Trophoblast cell (in vitro differentiated cells and primary cell): ENCODE results near the gene FAM83D.

Experiments used
- DNase-seq, 2 donors: peaks; one replicate each; pipeline ENCODE4 v3.0.0-alpha.2; 2016
- H2AFZ ChIP-seq: 2 replicates; pipeline ENCODE4 v1.6.1; 2013; ENCODE audit warnings: low read length, moderate library complexity, mild to moderate bottlenecking; ENCODE audit not compliant: insufficient read depth, poor library complexity
- H2AK5ac ChIP-seq: 2 replicates; pipeline ENCODE4 v1.6.1; 2013; ENCODE audit warnings: mild to moderate bottlenecking, low read length
- H2BK120ac ChIP-seq: 2 replicates; pipeline ENCODE4 v1.6.1; 2013; ENCODE audit warnings: low read length, mild to moderate bottlenecking, moderate library complexity; ENCODE audit not compliant: insufficient read depth, poor library complexity
- H2BK12ac ChIP-seq: 2 replicates; pipeline ENCODE4 v1.6.1; 2013; ENCODE audit warnings: mild to moderate bottlenecking, low read length, moderate library complexity
- H2BK5ac ChIP-seq: 2 replicates; pipeline ENCODE4 v1.6.1; 2013; ENCODE audit warnings: low read length, low read depth, moderate library complexity, mild to moderate bottlenecking; ENCODE audit not compliant: poor library complexity
- H3K14ac ChIP-seq: 2 replicates; pipeline ENCODE4 v1.6.1; 2013; ENCODE audit warnings: mild to moderate bottlenecking, low read length
- H3K18ac ChIP-seq: 2 replicates; pipeline ENCODE4 v1.6.1; 2013; ENCODE audit warnings: mild to moderate bottlenecking, low read length
- H3K23ac ChIP-seq: 2 replicates; pipeline ENCODE4 v1.6.1; 2013; ENCODE audit warnings: low read length
- H3K27ac ChIP-seq: 2 replicates; pipeline ENCODE4 v1.5.1; 2013; ENCODE audit warnings: low read depth, mild to moderate bottlenecking, inconsistent platforms, low read length, moderate library complexity
- H3K27me3 ChIP-seq: 2 replicates; pipeline ENCODE4 v1.6.1; 2013; ENCODE audit warnings: inconsistent platforms, mild to moderate bottlenecking, low read length, moderate library complexity; ENCODE audit not compliant: insufficient read depth
- H3K36me3 ChIP-seq, 2 experiments: 1 replicate in 1 of 2; 2 replicates in 1 of 2; pipeline ENCODE4 v1.6.1; 2013; ENCODE audit warnings: low read length in 2 of 2, mild to moderate bottlenecking in 2 of 2, moderate library complexity in 1 of 2; ENCODE audit not compliant: insufficient read depth in 2 of 2, control insufficient read depth in 1 of 2
- H3K4ac ChIP-seq: 2 replicates; pipeline ENCODE4 v1.6.1; 2013; ENCODE audit warnings: low read depth, mild to moderate bottlenecking, low read length, moderate library complexity
- H3K4me1 ChIP-seq, 2 experiments: 1 replicate in 1 of 2; 2 replicates in 1 of 2; pipeline ENCODE4 v1.6.1; 2013; ENCODE audit warnings: low read length in 2 of 2, mild to moderate bottlenecking in 2 of 2, moderate library complexity in 1 of 2; ENCODE audit not compliant: insufficient read depth in 2 of 2, control insufficient read depth in 1 of 2
- H3K4me2 ChIP-seq: 2 replicates; pipeline ENCODE4 v1.6.1; 2013; ENCODE audit warnings: inconsistent platforms, mild to moderate bottlenecking, low read length, moderate library complexity
- H3K4me3 ChIP-seq: 2 replicates; pipeline ENCODE4 v1.5.1; 2013; ENCODE audit warnings: mild to moderate bottlenecking, low read depth, low read length, inconsistent platforms
- H3K79me1 ChIP-seq: one replicate; pipeline ENCODE4 v1.6.1; 2013; ENCODE audit warnings: low read length
- H3K79me2 ChIP-seq: 2 replicates; pipeline ENCODE4 v1.6.1; 2013; ENCODE audit warnings: low read length, mild to moderate bottlenecking; ENCODE audit not compliant: control insufficient read depth, insufficient read depth, poor library complexity
- H3K9ac ChIP-seq: 2 replicates; pipeline ENCODE4 v1.6.1; 2013; ENCODE audit warnings: mild to moderate bottlenecking, low read length
- H3K9me3 ChIP-seq: 2 replicates; pipeline ENCODE4 v1.6.1; 2013; ENCODE audit warnings: low read depth, mild to moderate bottlenecking, control low read depth, inconsistent platforms, low read length; ENCODE audit not compliant: insufficient read depth
- H4K12ac ChIP-seq: 2 replicates; pipeline ENCODE4 v1.6.1; 2013; ENCODE audit warnings: low read depth, mild to moderate bottlenecking, low read length, moderate library complexity
- H4K8ac ChIP-seq: 2 replicates; pipeline ENCODE4 v1.6.1; 2013; ENCODE audit warnings: low read depth, mild to moderate bottlenecking, low read length, moderate library complexity
- H4K91ac ChIP-seq: one replicate; pipeline ENCODE4 v1.6.1; 2013; ENCODE audit warnings: low read depth, mild to moderate bottlenecking, low read length, moderate library complexity
- WGBS: extraction: QIAGEN DNeasy Blood & Tissue Kit; methylation state at CpG from one replicate; pipeline ENCODE4 v1.1.7; 2013; ENCODE audit warnings: missing lambda C conversion rate; ENCODE audit not compliant: insufficient read length, insufficient coverage; ENCODE audit errors: extremely low coverage; 5-methylcytosine and 5-hydroxymethylcytosine counted together

Gene FAM83D

GRCh38 chr20:38919683-38920082 is 6.5 kb upstream of the FAM83D start:
- WGBS: no CpG with 5 or more reads among the region's 7 CpGs
- no peak overlapping the region for H4K12ac ChIP-seq
- no peak overlapping the region for H3K18ac ChIP-seq
- no peak overlapping the region for H3K14ac ChIP-seq
- no peak overlapping the region for H3K4me3 ChIP-seq
- H2BK12ac ChIP-seq: no peak overlapping the region
- no peaks in the 10 kb centered on the region for H3K79me2 ChIP-seq
- H3K27me3 ChIP-seq: no peaks in the 10 kb centered on the region
- no peak overlapping the region for H3K4me2 ChIP-seq
- no peak for DNase-seq
- no peak overlapping the region for H3K4ac ChIP-seq
- H3K9me3 ChIP-seq: no peaks in the 10 kb centered on the region
- H3K27ac ChIP-seq: no peak overlapping the region
- no peaks in the 10 kb centered on the region for H3K36me3 ChIP-seq
- no peak overlapping the region for H2AK5ac ChIP-seq
- no peak overlapping the region for H4K91ac ChIP-seq
- no peaks in the 10 kb centered on the region for H3K79me1 ChIP-seq
- H4K8ac ChIP-seq: no peak overlapping the region
- H2BK5ac ChIP-seq: no peak overlapping the region
- no peak overlapping the region for H3K9ac ChIP-seq
- H2AFZ ChIP-seq: no peak overlapping the region
- no peak overlapping the region for H3K23ac ChIP-seq
- no peaks in the 10 kb centered on the region for H3K4me1 ChIP-seq
- H2BK120ac ChIP-seq: no peak overlapping the region

- no peak overlapping the region for H4K12ac ChIP-seq
Measured at GRCh38 chr20:38920411-38920810, 5.8 kb upstream of the FAM83D start.

GRCh38 chr20:38920851-38921250 is 5.4 kb upstream of the FAM83D start:
- peak; percentile 75 to 87 for DNase-seq
- no peak overlapping the region for H2AFZ ChIP-seq
- H3K4ac ChIP-seq: no peak overlapping the region
- no peak overlapping the region for H4K12ac ChIP-seq
- no CpG with 5 or more reads among the region's 9 CpGs for WGBS
- no peak overlapping the region for H3K9ac ChIP-seq
- no peak overlapping the region for H4K8ac ChIP-seq
- H3K18ac ChIP-seq: no peak overlapping the region
- no peaks in the 10 kb centered on the region for H3K9me3 ChIP-seq
- no peaks in the 10 kb centered on the region for H3K79me1 ChIP-seq
- H3K14ac ChIP-seq: no peak overlapping the region
- H3K79me2 ChIP-seq: no peaks in the 10 kb centered on the region
- H2BK120ac ChIP-seq: no peak overlapping the region
- H3K27ac ChIP-seq: no peak overlapping the region
- no peak overlapping the region for H3K4me3 ChIP-seq
- H2BK12ac ChIP-seq: no peak overlapping the region
- no peaks in the 10 kb centered on the region for H3K4me1 ChIP-seq
- no peak overlapping the region for H2BK5ac ChIP-seq
- no peaks in the 10 kb centered on the region for H3K27me3 ChIP-seq
- H2AK5ac ChIP-seq: no peak overlapping the region
- no peak overlapping the region for H4K91ac ChIP-seq
- no peaks in the 10 kb centered on the region for H3K36me3 ChIP-seq
- no peak overlapping the region for H3K4me2 ChIP-seq
- no peak overlapping the region for H3K23ac ChIP-seq

More at GRCh38 chr20:38920411-38920810, 5.8 kb upstream of the FAM83D start:
- Histone ChIP-seq H3K27ac (no peak overlapping the region), H2AK5ac (no peak overlapping the region), H3K4me1 (no peaks in the 10 kb centered on the region), H3K27me3 (no peaks in the 10 kb centered on the region), H3K79me1 (no peaks in the 10 kb centered on the region), H4K8ac (no peak overlapping the region), H3K36me3 (no peaks in the 10 kb centered on the region), H3K18ac (no peak overlapping the region), H3K14ac (no peak overlapping the region), H2AFZ (no peak overlapping the region), H3K4me3 (no peak overlapping the region), H3K79me2 (no peaks in the 10 kb centered on the region), H3K4me2 (no peak overlapping the region), H2BK5ac (no peak overlapping the region), H3K9ac (no peak overlapping the region), H4K91ac (no peak overlapping the region), H2BK12ac (no peak overlapping the region), H2BK120ac (no peak overlapping the region), H3K4ac (no peak overlapping the region), H3K23ac (no peak overlapping the region), H3K9me3 (no peaks in the 10 kb centered on the region)
- no CpG with 5 or more reads among the region's 3 CpGs for WGBS
- DNase-seq: no peak

GRCh38 chr20:38924718-38925117 is 1.5 kb upstream of the FAM83D start:
- H3K4me2 ChIP-seq: no peak overlapping the region
- no CpG with 5 or more reads among the region's 2 CpGs for WGBS
- no peak overlapping the region for H4K91ac ChIP-seq
- no peak overlapping the region for H3K14ac ChIP-seq
- H2AFZ ChIP-seq: no peak overlapping the region
- no peak overlapping the region for H3K27ac ChIP-seq
- DNase-seq: no peak
- no peaks in the 10 kb centered on the region for H3K36me3 ChIP-seq
- no peak overlapping the region for H2AK5ac ChIP-seq
- H3K23ac ChIP-seq: no peak overlapping the region
- no peak overlapping the region for H3K9ac ChIP-seq
- no peaks in the 10 kb centered on the region for H3K9me3 ChIP-seq
- no peak overlapping the region for H4K8ac ChIP-seq
- no peaks in the 10 kb centered on the region for H3K27me3 ChIP-seq
- peaks cover 14% of the 10 kb centered on the region for H3K79me2 ChIP-seq
- H3K18ac ChIP-seq: no peak overlapping the region
- no peak overlapping the region for H3K4me3 ChIP-seq
- H2BK120ac ChIP-seq: no peak overlapping the region
- H2BK12ac ChIP-seq: no peak overlapping the region
- no peak overlapping the region for H4K12ac ChIP-seq
- peaks cover 7 to 17% of the 10 kb centered on the region in 2 experiments for H3K4me1 ChIP-seq
- H3K79me1 ChIP-seq: peaks cover 6% of the 10 kb centered on the region
- H3K4ac ChIP-seq: no peak overlapping the region
- no peak overlapping the region for H2BK5ac ChIP-seq
